Osteocyte (in vitro differentiated cells): ENCODE measurements around the gene ZMIZ1. TPM values are rescaled to one million over a fixed set of nuclear protein-coding genes. Genes with fewer than 3 reads are reported as not detected.

Experiments used
- DNase-seq: peaks from one replicate; pipeline ENCODE4 v3.0.0; 2021; ENCODE audit warnings: mixed read lengths; ENCODE audit not compliant: unreplicated experiment; ENCODE audit errors: extremely low spot score
- H3K27ac Mint-ChIP-seq: one replicate; pipeline ENCODE4 v1.8.0; 2021; ENCODE audit warnings: mild to moderate bottlenecking, mixed read lengths; ENCODE audit not compliant: unreplicated experiment
- H3K27me3 Mint-ChIP-seq: one replicate; pipeline ENCODE4 v1.8.0; 2021; ENCODE audit warnings: mixed read lengths; ENCODE audit not compliant: unreplicated experiment
- H3K36me3 Mint-ChIP-seq: one replicate; pipeline ENCODE4 v1.8.0; 2021; ENCODE audit warnings: mixed read lengths; ENCODE audit not compliant: unreplicated experiment
- H3K4me1 Mint-ChIP-seq: one replicate; pipeline ENCODE4 v1.8.0; 2021; ENCODE audit warnings: mixed read lengths; ENCODE audit not compliant: unreplicated experiment
- H3K4me3 Mint-ChIP-seq: one replicate; pipeline ENCODE4 v1.8.0; 2021; ENCODE audit warnings: mild to moderate bottlenecking, moderate library complexity, mixed read lengths; ENCODE audit not compliant: unreplicated experiment
- H3K9me3 Mint-ChIP-seq: one replicate; pipeline ENCODE4 v1.8.0; 2021; ENCODE audit warnings: mixed read lengths; ENCODE audit not compliant: unreplicated experiment
- total RNA-seq: library from RNA; stranded (reverse); gene quantifications from 2 replicates; pipeline ENCODE4 v1.2.1, GENCODE V29; 2021
- TF ChIP-seq, protein P1 (sequence below): fragments of 200-600 bp; sonication (generic); IDR thresholded peaks from 2 replicates; pipeline ENCODE4 v1.5.0; 2021; ENCODE audit warnings: antibody characterized with exemption, mild to moderate bottlenecking, moderate library complexity

The ZMIZ1 gene
- total RNA-seq, 1 donor from 2014 or later, result 90.5 TPM

- Mint-ChIP-seq H3K36me3 (peaks cover 17% of the 10 kb centered on the region), H3K4me1 (peaks cover 39% of the 10 kb centered on the region), H3K9me3 (no peaks in the 10 kb centered on the region), H3K4me3 (no peak overlapping the region), H3K27me3 (no peaks in the 10 kb centered on the region), H3K27ac (no peak overlapping the region)
- TF ChIP-seq, protein P1, sequence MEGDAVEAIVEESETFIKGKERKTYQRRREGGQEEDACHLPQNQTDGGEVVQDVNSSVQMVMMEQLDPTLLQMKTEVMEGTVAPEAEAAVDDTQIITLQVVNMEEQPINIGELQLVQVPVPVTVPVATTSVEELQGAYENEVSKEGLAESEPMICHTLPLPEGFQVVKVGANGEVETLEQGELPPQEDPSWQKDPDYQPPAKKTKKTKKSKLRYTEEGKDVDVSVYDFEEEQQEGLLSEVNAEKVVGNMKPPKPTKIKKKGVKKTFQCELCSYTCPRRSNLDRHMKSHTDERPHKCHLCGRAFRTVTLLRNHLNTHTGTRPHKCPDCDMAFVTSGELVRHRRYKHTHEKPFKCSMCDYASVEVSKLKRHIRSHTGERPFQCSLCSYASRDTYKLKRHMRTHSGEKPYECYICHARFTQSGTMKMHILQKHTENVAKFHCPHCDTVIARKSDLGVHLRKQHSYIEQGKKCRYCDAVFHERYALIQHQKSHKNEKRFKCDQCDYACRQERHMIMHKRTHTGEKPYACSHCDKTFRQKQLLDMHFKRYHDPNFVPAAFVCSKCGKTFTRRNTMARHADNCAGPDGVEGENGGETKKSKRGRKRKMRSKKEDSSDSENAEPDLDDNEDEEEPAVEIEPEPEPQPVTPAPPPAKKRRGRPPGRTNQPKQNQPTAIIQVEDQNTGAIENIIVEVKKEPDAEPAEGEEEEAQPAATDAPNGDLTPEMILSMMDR, result no peak
- no peak for DNase-seq
Observed at GRCh38 chr10:79226391-79227245, 157.9 kb downstream of the ZMIZ1 start.

DNA sequence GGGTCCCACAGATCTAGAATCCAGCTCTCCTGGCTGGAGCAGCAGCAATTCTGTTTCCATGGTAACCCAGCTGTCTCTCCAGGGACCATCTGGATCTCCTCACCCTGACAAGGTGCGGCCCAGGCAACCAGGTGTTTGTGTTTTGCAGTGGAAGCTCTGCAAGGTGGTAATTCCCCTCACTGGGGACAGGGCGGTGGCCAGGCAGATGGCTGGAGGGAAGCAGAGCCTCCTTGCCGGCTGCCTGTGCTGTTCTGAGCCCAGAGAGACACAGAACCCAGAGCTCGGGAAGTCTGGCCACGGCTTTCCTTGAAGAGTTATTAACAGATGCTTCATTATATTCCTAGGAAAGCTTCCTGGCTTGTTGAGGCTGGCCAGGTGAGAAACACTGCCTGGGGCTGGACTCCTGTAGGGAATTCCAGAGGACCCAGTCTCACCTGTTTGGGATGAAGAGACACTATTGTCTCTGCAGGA lies 160.3 kb downstream of the ZMIZ1 start:
- Mint-ChIP-seq H3K4me3 (no peak overlapping the region), H3K36me3 (peaks cover 21% of the 10 kb centered on the region), H3K27me3 (no peaks in the 10 kb centered on the region), H3K27ac (no peak overlapping the region), H3K4me1 (peaks cover 21% of the 10 kb centered on the region), H3K9me3 (no peaks in the 10 kb centered on the region)
- TF ChIP-seq, protein P1, result no peak
- no peak for DNase-seq

DNA sequence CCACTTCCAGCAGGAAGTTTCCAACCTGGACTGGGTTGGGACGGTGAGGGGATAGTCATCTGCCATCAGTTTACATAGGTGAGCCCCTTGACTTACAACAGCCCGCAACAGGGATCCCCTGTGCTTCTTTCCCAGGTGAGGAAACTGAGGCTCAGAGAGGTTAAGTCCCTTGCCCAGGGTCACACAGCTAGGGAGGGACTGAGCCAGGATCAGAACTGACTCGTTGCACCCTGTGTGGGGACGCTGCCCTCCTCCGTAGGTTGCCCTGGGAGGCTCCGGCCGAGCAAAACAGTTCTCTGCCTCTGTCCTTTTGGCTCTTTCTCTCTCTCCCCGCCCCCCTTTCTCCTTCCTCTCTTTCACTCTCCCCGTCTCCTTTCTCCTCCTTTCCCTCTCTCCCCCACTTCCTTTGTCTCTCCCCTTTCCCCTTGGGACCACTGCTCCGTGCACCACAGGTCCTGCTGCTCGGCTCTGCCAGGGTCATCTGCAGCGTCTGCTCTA lies 161.1 kb downstream of the ZMIZ1 start:
- Mint-ChIP-seq H3K4me3 (no peak overlapping the region), H3K9me3 (no peaks in the 10 kb centered on the region), H3K27ac (no peak overlapping the region), H3K36me3 (peaks cover 24% of the 10 kb centered on the region), H3K27me3 (no peaks in the 10 kb centered on the region), H3K4me1 (peaks cover 18% of the 10 kb centered on the region)
- no peak for DNase-seq
- TF ChIP-seq, protein P1, result no peak

GRCh38 chr10:79230328-79230830 lies 161.6 kb downstream of the ZMIZ1 start:
- Mint-ChIP-seq H3K27ac (no peak overlapping the region), H3K9me3 (no peaks in the 10 kb centered on the region), H3K4me3 (no peak overlapping the region), H3K36me3 (peaks cover 26% of the 10 kb centered on the region), H3K4me1 (peaks cover 19% of the 10 kb centered on the region), H3K27me3 (no peaks in the 10 kb centered on the region)
- no peak for DNase-seq
- TF ChIP-seq, protein P1, result no peak

- peaks cover 20% of the 10 kb centered on the region for H3K4me1 Mint-ChIP-seq
- H3K4me3 Mint-ChIP-seq, result no peak overlapping the region
Observed at GRCh38 chr10:79230850-79231249, 162.1 kb downstream of the ZMIZ1 start.

More at GRCh38 chr10:79230850-79231249, 162.1 kb downstream of the ZMIZ1 start:
- H3K27ac Mint-ChIP-seq, result no peak overlapping the region
- no peak for DNase-seq
- H3K9me3 Mint-ChIP-seq, result no peaks in the 10 kb centered on the region
- peaks cover 27% of the 10 kb centered on the region for H3K36me3 Mint-ChIP-seq
- TF ChIP-seq, protein P1, result no peak
- no peaks in the 10 kb centered on the region for H3K27me3 Mint-ChIP-seq
